HepG2 (cell line): Measurements from ENCODE around the gene TESK1. TPM values are rescaled to one million over a fixed set of nuclear protein-coding genes. Genes with fewer than 3 reads are reported as not detected.
A peak's percentile ranks its signal among the peaks of the same experiment; 100 is the strongest.

Experiments
- GZF1 ChIP-seq: sonication (generic); formaldehyde crosslinking; IDR thresholded peaks from 2 replicates; pipeline ENCODE4 v1.5.1; 2020; ENCODE audit warnings: mild to moderate bottlenecking, missing genetic modification reagents
- HCFC1 ChIP-seq: fragments of 150-350 bp; IDR thresholded peaks from 2 replicates; pipeline ENCODE4 v1.6.1; 2014; ENCODE audit warnings: low read depth, low read length
- HMGXB3 ChIP-seq: sonication (generic); formaldehyde crosslinking; IDR thresholded peaks from 2 replicates; pipeline ENCODE4 v1.4.0; 2020; ENCODE audit warnings: missing genetic modification reagents, borderline replicate concordance
- MEIS2 ChIP-seq: sonication (generic); formaldehyde crosslinking; IDR thresholded peaks from 2 replicates; pipeline ENCODE4 v1.9.0; 2021; ENCODE audit warnings: mild to moderate bottlenecking, missing genetic modification reagents
- SAFB2 ChIP-seq: sonication (generic); formaldehyde crosslinking; IDR thresholded peaks from 2 replicates; pipeline ENCODE4 v1.5.1; 2020; ENCODE audit warnings: missing genetic modification reagents, low read depth, mild to moderate bottlenecking, borderline replicate concordance
- SRSF9 ChIP-seq: fragments of 200-400 bp; formaldehyde crosslinking; IDR thresholded peaks from 2 replicates; pipeline ENCODE4 v1.6.1; 2018; ENCODE audit warnings: borderline replicate concordance, mild to moderate bottlenecking, low read depth, low read length; ENCODE audit not compliant: insufficient read depth, poor library complexity, severe bottlenecking
- ZFP36 ChIP-seq: fragments of 150-350 bp; IDR thresholded peaks from 2 replicates; pipeline ENCODE4 v1.6.1; 2018; ENCODE audit warnings: borderline replicate concordance, low read length, low read depth; ENCODE audit not compliant: partially characterized antibody
- ZKSCAN5 ChIP-seq: sonication (generic); formaldehyde crosslinking; IDR thresholded peaks from 2 replicates; pipeline ENCODE4 v1.5.1; 2020; ENCODE audit warnings: mild to moderate bottlenecking, missing genetic modification reagents
- ZNF234 ChIP-seq: sonication (generic); formaldehyde crosslinking; conservative IDR thresholded peaks from 2 replicates; pipeline ENCODE4 v1.5.1; 2020; ENCODE audit warnings: mild to moderate bottlenecking, missing genetic modification reagents
- ZNF329 ChIP-seq: sonication (generic); formaldehyde crosslinking; IDR thresholded peaks from 2 replicates; pipeline ENCODE4 v1.9.0; 2021; ENCODE audit warnings: low read depth, mild to moderate bottlenecking, missing genetic modification reagents
- ZNF570 ChIP-seq: sonication (generic); formaldehyde crosslinking; IDR thresholded peaks from 2 replicates; pipeline ENCODE4 v1.4.0; 2020; ENCODE audit warnings: mild to moderate bottlenecking, missing genetic modification reagents, borderline replicate concordance
- ZNF670 ChIP-seq: sonication (generic); formaldehyde crosslinking; IDR thresholded peaks from 2 replicates; pipeline ENCODE4 v1.8.0; 2022; ENCODE audit warnings: mild to moderate bottlenecking, missing genetic modification reagents, borderline replicate concordance
- ZNF709 ChIP-seq: sonication (generic); formaldehyde crosslinking; IDR thresholded peaks from 2 replicates; pipeline ENCODE4 v1.5.0; 2020; ENCODE audit warnings: mild to moderate bottlenecking, missing genetic modification reagents
- ZNF75D ChIP-seq: sonication (generic); formaldehyde crosslinking; IDR thresholded peaks from 2 replicates; pipeline ENCODE4 v1.8.1; 2023; ENCODE audit warnings: missing genetic modification reagents, mild to moderate bottlenecking, borderline replicate concordance
- ZNF776 ChIP-seq: sonication (generic); formaldehyde crosslinking; IDR thresholded peaks from 2 replicates; pipeline ENCODE4 v1.4.0; 2020; ENCODE audit warnings: mild to moderate bottlenecking, missing genetic modification reagents
- ZSCAN30 ChIP-seq: sonication (generic); formaldehyde crosslinking; IDR thresholded peaks from 2 replicates; pipeline ENCODE4 v1.5.0; 2020; ENCODE audit warnings: mild to moderate bottlenecking, missing genetic modification reagents
- polyA plus RNA-seq, 8 experiments: library from polyadenylated mRNA; depleted of rRNA in 3 of 8; stranded (reverse) in 7 of 8; unstranded in 1 of 8; fragments of >200 nt; fragmentation: Illumina TruSeq in 4 of 8; extraction: Trizol in 4 of 8; gene quantifications; 2 replicates each; pipeline versions ENCODE4 v1.2.1 to v1.2.3, GENCODE V29; 2011 to 2016; ENCODE audit warnings: low read depth in 4 of 8, missing spikeins in 1 of 8, mixed read lengths in 1 of 8; ENCODE audit not compliant: insufficient read depth in 1 of 8
- total RNA-seq, 5 experiments: library from RNA; depleted of rRNA; stranded (reverse); fragments of >200 nt; fragmentation: Illumina TruSeq; extraction: Trizol; gene quantifications; 2 replicates each; pipeline ENCODE4 v1.2.3, GENCODE V29; 2016; ENCODE audit warnings: low read depth in 1 of 5
- TF ChIP-seq, protein P1 (sequence below): sonication (generic); formaldehyde crosslinking; IDR thresholded peaks from 2 replicates; pipeline ENCODE4 v1.8.1; 2023; ENCODE audit warnings: missing genetic modification reagents, inconsistent platforms, borderline replicate concordance
- TF ChIP-seq, protein P2 (sequence below), 2 experiments: sonication (generic) in 1 of 2; formaldehyde crosslinking in 1 of 2; IDR thresholded peaks; 2 replicates each; pipeline versions ENCODE4 v1.5.1 to v1.6.1; 2011 to 2020; ENCODE audit warnings: borderline replicate concordance in 1 of 2, low read depth in 1 of 2, low read length in 1 of 2, mild to moderate bottlenecking in 1 of 2, missing genetic modification reagents in 1 of 2, moderate library complexity in 1 of 2
- TF ChIP-seq, protein P3 (sequence below): sonication (generic); formaldehyde crosslinking; IDR thresholded peaks from 2 replicates; pipeline ENCODE4 v1.5.1; 2020; ENCODE audit warnings: missing genetic modification reagents, mild to moderate bottlenecking, borderline replicate concordance

TESK1 gene
- total and polyA plus RNA-seq, 2 of the 13 experiments (the other 11 are each of a cell fraction or from before 2014, with no cell fraction given) = 7.3 to 13.6 TPM

DNA sequence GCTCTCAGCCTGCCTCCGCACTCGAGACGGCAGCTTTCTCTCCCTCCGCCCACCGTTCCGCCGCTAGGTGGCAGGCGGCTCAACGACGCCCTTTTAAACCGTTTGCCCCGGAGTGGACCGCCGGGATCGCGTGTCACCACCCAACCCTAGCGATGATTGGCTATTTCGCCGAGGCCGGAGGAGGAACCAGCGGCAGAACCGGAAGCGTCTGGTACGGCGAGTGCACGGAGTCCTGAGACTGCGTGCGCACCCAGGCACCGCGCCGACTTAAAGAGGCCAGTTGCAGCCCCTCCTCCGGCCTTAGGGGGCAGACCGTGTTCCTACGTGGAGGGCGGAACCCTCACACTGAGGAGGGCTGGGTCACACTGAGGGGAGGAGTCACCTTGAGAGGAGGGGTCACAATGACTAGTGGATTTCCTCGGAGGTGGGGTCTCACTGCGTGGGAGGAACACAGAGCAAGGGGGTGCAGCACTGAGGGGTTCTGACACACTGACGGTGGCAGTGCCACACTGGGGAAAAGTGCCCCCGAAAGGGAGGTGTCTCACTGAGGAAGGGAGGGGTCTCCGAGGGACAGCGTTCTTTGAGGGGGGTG is 980 bp upstream of the TESK1 start (continued):
- TF ChIP-seq, protein P1, sequence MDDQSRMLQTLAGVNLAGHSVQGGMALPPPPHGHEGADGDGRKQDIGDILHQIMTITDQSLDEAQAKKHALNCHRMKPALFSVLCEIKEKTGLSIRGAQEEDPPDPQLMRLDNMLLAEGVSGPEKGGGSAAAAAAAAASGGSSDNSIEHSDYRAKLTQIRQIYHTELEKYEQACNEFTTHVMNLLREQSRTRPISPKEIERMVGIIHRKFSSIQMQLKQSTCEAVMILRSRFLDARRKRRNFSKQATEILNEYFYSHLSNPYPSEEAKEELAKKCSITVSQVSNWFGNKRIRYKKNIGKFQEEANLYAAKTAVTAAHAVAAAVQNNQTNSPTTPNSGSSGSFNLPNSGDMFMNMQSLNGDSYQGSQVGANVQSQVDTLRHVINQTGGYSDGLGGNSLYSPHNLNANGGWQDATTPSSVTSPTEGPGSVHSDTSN (CRISPR knock-in tag) = no peak
- TF ChIP-seq ZNF709 (0 out of 2 replicates have a peak, but pooled peaks have one; percentile 54), ZFP36 (no peak), HCFC1 (peak; percentile 44; the same call in 1 of the 2 replicates), ZKSCAN5 (CRISPR knock-in tag) (no peak), ZNF329 (CRISPR knock-in tag) (no peak), ZNF234 (CRISPR knock-in tag) (no peak), ZSCAN30 (CRISPR knock-in tag) (no peak), ZNF570 (no peak), MEIS2 (peak; percentile 40; the same call in 1 of the 2 replicates), ZNF670 (no peak), ZNF776 (CRISPR knock-in tag) (no peak; the same call in 1 of the 2 replicates), HMGXB3 (CRISPR knock-in tag) (peak; percentile 87), SAFB2 (CRISPR knock-in tag) (no peak), ZNF75D (CRISPR knock-in tag) (no peak), GZF1 (no peak), SRSF9 (no peak)
- TF ChIP-seq, protein P2, sequence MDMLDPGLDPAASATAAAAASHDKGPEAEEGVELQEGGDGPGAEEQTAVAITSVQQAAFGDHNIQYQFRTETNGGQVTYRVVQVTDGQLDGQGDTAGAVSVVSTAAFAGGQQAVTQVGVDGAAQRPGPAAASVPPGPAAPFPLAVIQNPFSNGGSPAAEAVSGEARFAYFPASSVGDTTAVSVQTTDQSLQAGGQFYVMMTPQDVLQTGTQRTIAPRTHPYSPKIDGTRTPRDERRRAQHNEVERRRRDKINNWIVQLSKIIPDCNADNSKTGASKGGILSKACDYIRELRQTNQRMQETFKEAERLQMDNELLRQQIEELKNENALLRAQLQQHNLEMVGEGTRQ (IDR thresholded peaks at IDR 0.05; ENCODE audit: low read depth, low read length) = no peak
- TF ChIP-seq, protein P2 (CRISPR knock-in tag; IDR thresholded peaks at IDR 0.05; ENCODE audit: borderline replicate concordance) = no peak
- TF ChIP-seq, protein P3, sequence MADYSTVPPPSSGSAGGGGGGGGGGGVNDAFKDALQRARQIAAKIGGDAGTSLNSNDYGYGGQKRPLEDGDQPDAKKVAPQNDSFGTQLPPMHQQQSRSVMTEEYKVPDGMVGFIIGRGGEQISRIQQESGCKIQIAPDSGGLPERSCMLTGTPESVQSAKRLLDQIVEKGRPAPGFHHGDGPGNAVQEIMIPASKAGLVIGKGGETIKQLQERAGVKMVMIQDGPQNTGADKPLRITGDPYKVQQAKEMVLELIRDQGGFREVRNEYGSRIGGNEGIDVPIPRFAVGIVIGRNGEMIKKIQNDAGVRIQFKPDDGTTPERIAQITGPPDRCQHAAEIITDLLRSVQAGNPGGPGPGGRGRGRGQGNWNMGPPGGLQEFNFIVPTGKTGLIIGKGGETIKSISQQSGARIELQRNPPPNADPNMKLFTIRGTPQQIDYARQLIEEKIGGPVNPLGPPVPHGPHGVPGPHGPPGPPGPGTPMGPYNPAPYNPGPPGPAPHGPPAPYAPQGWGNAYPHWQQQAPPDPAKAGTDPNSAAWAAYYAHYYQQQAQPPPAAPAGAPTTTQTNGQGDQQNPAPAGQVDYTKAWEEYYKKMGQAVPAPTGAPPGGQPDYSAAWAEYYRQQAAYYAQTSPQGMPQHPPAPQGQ (CRISPR knock-in tag) = no peak
